Measurements from ENCODE around the gene PRR20E.
A peak's percentile ranks its signal among the peaks of the same experiment; 100 is the strongest.
"Not testable (repeated sequence)": the region's sequence is repeated elsewhere in the genome, so short reads cannot be mapped to it uniquely, and the experiment has no call there.

PRR20E gene

GRCh38 chr13:57166897-57167296 is at the start of gene PRR20E:
Gene PRR20E, plus strand, starts transcription at chr13:57167197. Its CDS starts 387 bp downstream, at chr13:57167584.
- not testable (repeated sequence) for DNase-seq

- DNase-seq = no peak
These were observed 43.3 kb upstream of the PRR20E start for GRCh38 chr13:57123681-57124080.

- DNase-seq = peak; percentile 14
These were observed 38.1 kb upstream of the PRR20E start for GRCh38 chr13:57128909-57129308.

GRCh38 chr13:57136093-57136492 is 30.9 kb upstream of the PRR20E start:
- no peak for DNase-seq

GRCh38 chr13:57137585-57137984 is 29.4 kb upstream of the PRR20E start:
- DNase-seq = no peak

GRCh38 chr13:57138988-57139387 is 28.0 kb upstream of the PRR20E start:
- DNase-seq = peak; percentile 9

- DNase-seq = not testable (repeated sequence)
These were observed 27.2 kb upstream of the PRR20E start for GRCh38 chr13:57139781-57140180.

GRCh38 chr13:57140235-57140968 is 26.6 kb upstream of the PRR20E start, which contains the start of gene PRR20A:
Gene PRR20A, plus strand, starts transcription at chr13:57140918. Its CDS starts 387 bp downstream, at chr13:57141305.
- not testable (repeated sequence) for DNase-seq

- DNase-seq = not testable (repeated sequence)
These were observed 19.8 kb upstream of the PRR20E start, which contains the start of gene PRR20B for GRCh38 chr13:57147188-57147587. Gene PRR20B, plus strand, starts transcription at chr13:57147488. Its CDS starts 387 bp downstream, at chr13:57147875.

GRCh38 chr13:57148106-57148505 is 18.9 kb upstream of the PRR20E start:
- not testable (repeated sequence) for DNase-seq

- not testable (repeated sequence) for DNase-seq
These were observed 13.2 kb upstream of the PRR20E start, which contains the start of gene PRR20C for GRCh38 chr13:57153761-57154160. Gene PRR20C, plus strand, starts transcription at chr13:57154061. Its CDS starts 387 bp downstream, at chr13:57154448.

GRCh38 chr13:57160332-57160731 is 6.7 kb upstream of the PRR20E start, which contains the start of gene PRR20D:
Gene PRR20D, plus strand, starts transcription at chr13:57160632. Its CDS starts 387 bp downstream, at chr13:57161019.
- not testable (repeated sequence) for DNase-seq

- no peak for DNase-seq
These were observed 24.7 kb downstream of the PRR20E start for GRCh38 chr13:57191667-57192066.

GRCh38 chr13:57212989-57213388 is 46.0 kb downstream of the PRR20E start:
- no peak for DNase-seq

All from DMS53 (cell line).